Activated CD8-positive, alpha-beta memory T cell treated with anti-CD3 and anti-CD28 coated beads, Interleukin-2, amount 10 ng/mL, durations not matched to agents 7 days and 5 days (primary cell): ENCODE results near the gene ADGRD2. TPM values are rescaled to one million over a fixed set of nuclear protein-coding genes. Genes with fewer than 3 reads are reported as not detected.

ENCODE experiments used
- ATAC-seq: fragments of 150-1000 bp; cut with Tn5 transposase; one replicate; pipeline ENCODE4 v1.10.0; 2021; ENCODE audit warnings: moderate library complexity
- CTCF ChIA-PET: fragments of 350-600 bp; sonication (Branson Sonifier 250); formaldehyde crosslinking; loops from one replicate; lab custom pipeline; 2021; ENCODE audit warnings: antibody characterized with exemption; lab: Charles Lee
- DNase-seq: peaks from one replicate; pipeline ENCODE4 v3.0.0-alpha.2; 2020
- H3K27ac Mint-ChIP-seq: one replicate; pipeline ENCODE4 v1.8.0; 2021; ENCODE audit warnings: mild to moderate bottlenecking, mixed read lengths
- H3K27me3 Mint-ChIP-seq: one replicate; pipeline ENCODE4 v1.8.0; 2021; ENCODE audit warnings: mixed read lengths
- H3K36me3 Mint-ChIP-seq: one replicate; pipeline ENCODE4 v1.8.0; 2021; ENCODE audit warnings: mild to moderate bottlenecking, mixed read lengths
- H3K4me1 Mint-ChIP-seq: one replicate; pipeline ENCODE4 v1.8.0; 2021; ENCODE audit warnings: mixed read lengths
- H3K4me3 Mint-ChIP-seq: one replicate; pipeline ENCODE4 v1.8.0; 2021; ENCODE audit warnings: mild to moderate bottlenecking, moderate library complexity, mixed read lengths
- H3K9me3 Mint-ChIP-seq: one replicate; pipeline ENCODE4 v1.8.0; 2022; ENCODE audit warnings: low read depth, mixed read lengths
- total RNA-seq, 2 experiments: library from RNA; stranded (reverse); gene quantifications; one replicate each; pipeline ENCODE4 v1.2.3, GENCODE V29; 2021

Gene ADGRD2
- not detected for total RNA-seq

GRCh38 chr9:124450241-124450924 is at the start of gene ADGRD2:
Gene ADGRD2 (plus strand): TSS chr9:124450451. CDS start chr9:124451667, 1,216 bp downstream.
- Mint-ChIP-seq H3K27me3 (peaks cover 37% of the 10 kb centered on the region), H3K36me3 (no peaks in the 10 kb centered on the region), H3K4me1 (peaks cover 3% of the 10 kb centered on the region), H3K27ac (no peak within 1 kb of the TSS), H3K4me3 (no peak within 1 kb of the TSS), H3K9me3 (no peaks in the 10 kb centered on the region)
- DNase-seq = no peak
- no peak for ATAC-seq
- CTCF ChIA-PET = no interaction called here

DNA sequence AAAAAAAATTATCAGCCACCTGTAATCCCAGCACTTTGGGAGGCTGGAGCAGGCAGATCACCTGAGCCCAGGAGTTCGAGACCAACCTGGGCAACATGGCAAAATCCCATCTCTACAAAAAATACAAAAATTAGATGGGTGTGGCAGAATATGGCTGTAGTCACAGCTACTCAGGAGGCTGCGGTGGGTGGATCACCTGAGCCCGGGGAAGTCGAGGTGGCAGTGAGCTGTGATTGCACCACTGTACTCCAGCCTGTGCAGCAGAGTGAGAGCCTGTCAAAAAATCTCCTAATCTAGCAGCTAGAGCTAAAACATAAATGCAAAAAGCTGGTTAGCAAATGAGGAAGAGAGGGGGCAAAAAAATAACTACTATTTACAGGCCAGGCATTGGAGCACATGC is 47.0 kb upstream of the ADGRD2 start:
- CTCF ChIA-PET = interaction anchor here (1.1 kb wide), 1 partner anchor 278 kb away, joined by 3 read pairs; no protein-coding TSS in a partner anchor
- no peak overlapping the region for H3K4me3 Mint-ChIP-seq
- ATAC-seq (no peak), DNase-seq (no peak)
- H3K9me3 Mint-ChIP-seq = no peaks in the 10 kb centered on the region
- no peak overlapping the region for H3K27ac Mint-ChIP-seq
- H3K36me3 Mint-ChIP-seq = peaks cover 29% of the 10 kb centered on the region
- no peaks in the 10 kb centered on the region for H3K27me3 Mint-ChIP-seq
- no peaks in the 10 kb centered on the region for H3K4me1 Mint-ChIP-seq

DNA sequence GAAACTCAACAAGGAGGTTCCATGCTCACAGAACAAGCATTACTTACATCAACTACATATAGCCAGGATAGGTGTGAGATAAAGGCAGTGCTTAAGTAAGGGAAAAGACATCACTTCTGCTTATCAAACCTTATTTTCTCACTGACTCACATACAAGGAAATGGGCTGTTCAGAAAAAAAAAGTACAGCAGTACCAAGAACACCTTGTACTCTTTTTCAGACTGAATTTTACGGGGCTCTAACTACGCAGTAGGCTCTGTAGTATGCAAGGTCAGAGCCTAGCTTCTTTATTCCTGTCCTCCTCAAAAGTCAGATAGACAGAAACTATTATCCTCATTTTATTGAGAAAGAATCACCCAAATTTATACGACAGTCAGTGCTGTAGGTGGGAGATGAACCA is 40.8 kb upstream of the ADGRD2 start:
- no peak for ATAC-seq
- H3K36me3 Mint-ChIP-seq = peaks cover 57% of the 10 kb centered on the region
- CTCF ChIA-PET = interaction anchor here (1.1 to 2.3 kb wide), 3 partner anchors 10 to 45 kb away, joined by 5 to 10 read pairs (median 9); no protein-coding TSS in a partner anchor

DNA sequence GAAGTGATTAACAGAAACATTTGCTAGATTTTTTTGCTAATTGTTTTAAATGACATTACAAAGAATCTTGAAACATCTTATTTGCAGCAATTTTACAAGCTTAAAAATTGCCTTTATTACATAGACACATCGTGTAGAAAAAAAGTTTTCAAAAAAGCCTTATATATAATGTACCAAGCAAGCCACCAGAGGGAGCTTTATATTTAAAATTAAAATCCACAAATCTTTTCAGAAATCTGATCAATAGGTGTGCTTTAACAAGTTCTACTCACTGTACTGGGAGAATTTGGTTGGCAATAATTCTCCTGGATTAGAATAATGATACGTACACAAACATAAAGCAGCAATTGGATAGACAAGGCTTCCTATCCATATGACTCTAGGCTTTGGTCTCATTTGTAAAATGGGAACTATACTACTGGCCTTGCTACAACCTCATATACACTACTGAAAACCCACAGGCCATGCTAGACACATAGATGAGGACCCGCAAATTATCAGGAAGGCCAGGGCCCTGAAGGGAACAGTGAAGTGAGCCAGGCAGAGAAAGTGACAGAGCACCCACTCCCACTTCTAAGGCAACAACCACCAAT is 39.8 kb upstream of the ADGRD2 start:
- DNase-seq (no peak), ATAC-seq (no peak)
- peaks cover under 1% of the 10 kb centered on the region for H3K9me3 Mint-ChIP-seq
- peaks cover 55% of the 10 kb centered on the region for H3K36me3 Mint-ChIP-seq
- H3K27ac Mint-ChIP-seq = no peak overlapping the region
- H3K27me3 Mint-ChIP-seq = no peaks in the 10 kb centered on the region
- H3K4me3 Mint-ChIP-seq = no peak overlapping the region
- H3K4me1 Mint-ChIP-seq = peaks cover 34% of the 10 kb centered on the region
- CTCF ChIA-PET = interaction anchor here (0.7 to 2.3 kb wide), 6 partner anchors 9 to 1479 kb away, joined by 3 to 10 read pairs (median 6); no protein-coding TSS in a partner anchor

More for the DNA sequence above, 40.8 kb upstream of the ADGRD2 start:
- Mint-ChIP-seq H3K4me1 (peaks cover 31% of the 10 kb centered on the region), H3K9me3 (no peaks in the 10 kb centered on the region), H3K27me3 (no peaks in the 10 kb centered on the region), H3K4me3 (no peak overlapping the region), H3K27ac (no peak overlapping the region)
- no peak for DNase-seq

DNA sequence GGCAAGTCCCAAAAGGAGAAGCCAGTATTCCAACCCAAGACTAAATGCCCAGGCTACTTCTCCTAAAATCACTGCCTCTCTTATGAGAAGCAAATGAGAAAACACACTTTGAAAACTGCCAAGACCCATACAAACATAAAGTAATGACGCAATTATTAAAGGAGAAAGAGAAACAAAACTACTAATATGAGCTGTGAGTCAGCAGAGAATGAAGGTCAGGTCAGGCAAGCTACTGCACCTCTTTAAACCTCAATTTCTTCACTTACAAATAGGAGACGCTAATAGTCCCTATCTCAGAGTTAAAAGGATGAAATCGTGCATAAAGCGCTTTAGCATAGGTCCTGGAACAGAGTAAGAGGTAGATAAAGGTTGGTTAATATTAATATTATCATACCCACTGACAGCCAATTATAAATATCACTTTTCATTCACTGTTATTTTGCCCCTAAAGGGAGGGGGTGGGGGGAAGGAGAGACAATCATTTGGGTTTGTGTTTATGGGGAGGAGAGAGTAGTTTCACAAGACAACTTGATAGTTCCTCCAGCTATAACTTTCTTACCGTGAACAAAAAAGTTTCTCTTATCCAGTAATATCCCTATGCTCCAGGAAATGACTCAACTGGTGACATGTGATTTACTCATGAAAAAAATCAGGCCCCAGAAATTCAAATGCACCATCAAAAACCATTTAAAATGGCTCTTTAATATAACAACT is 38.6 kb upstream of the ADGRD2 start:
- Mint-ChIP-seq H3K9me3 (peaks cover 2% of the 10 kb centered on the region), H3K4me3 (no peak overlapping the region), H3K36me3 (peaks cover 49% of the 10 kb centered on the region), H3K27ac (no peak overlapping the region), H3K27me3 (no peaks in the 10 kb centered on the region), H3K4me1 (peaks cover 40% of the 10 kb centered on the region)
- DNase-seq = no peak
- no peak for ATAC-seq
- CTCF ChIA-PET = interaction anchor here (1.0 to 1.9 kb wide), 3 partner anchors 21 to 285 kb away, joined by 3 to 5 read pairs (median 3); no protein-coding TSS in a partner anchor

DNA sequence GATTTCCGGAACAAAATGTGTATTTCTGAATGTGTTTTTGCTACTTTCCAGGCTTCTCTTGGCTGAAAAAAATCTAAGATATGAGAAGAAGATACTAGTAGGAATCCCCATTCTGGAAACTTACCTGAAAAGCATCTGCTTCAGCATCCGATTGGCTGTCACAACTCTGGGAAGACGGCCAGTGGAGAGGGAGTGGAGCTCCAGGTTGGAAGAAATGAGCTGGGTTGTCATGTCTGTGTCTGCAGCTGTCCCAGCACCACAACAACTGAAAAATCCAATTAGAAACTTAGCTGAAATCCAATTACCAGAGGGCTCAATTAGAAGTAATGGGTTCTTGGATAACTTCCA is 38.0 kb upstream of the ADGRD2 start:
- peaks cover 40% of the 10 kb centered on the region for H3K4me1 Mint-ChIP-seq
- H3K36me3 Mint-ChIP-seq = peaks cover 47% of the 10 kb centered on the region
- no peak for ATAC-seq
- no peak overlapping the region for H3K4me3 Mint-ChIP-seq
- no peaks in the 10 kb centered on the region for H3K27me3 Mint-ChIP-seq
- CTCF ChIA-PET = interaction anchor here (1.6 kb wide), 1 partner anchor 285 kb away, joined by 3 read pairs; no protein-coding TSS in a partner anchor
- H3K27ac Mint-ChIP-seq = no peak overlapping the region
- DNase-seq = no peak
- H3K9me3 Mint-ChIP-seq = peaks cover 2% of the 10 kb centered on the region

GRCh38 chr9:124414612-124415011 is 35.6 kb upstream of the ADGRD2 start:
- DNase-seq = no peak
- H3K27ac Mint-ChIP-seq = peak overlapping the region; percentile 94
- H3K27me3 Mint-ChIP-seq = no peaks in the 10 kb centered on the region
- H3K36me3 Mint-ChIP-seq = peaks cover 35% of the 10 kb centered on the region
- peak overlapping the region; percentile 97 for H3K4me3 Mint-ChIP-seq
- no peak for ATAC-seq
- peaks cover 2% of the 10 kb centered on the region for H3K9me3 Mint-ChIP-seq
- H3K4me1 Mint-ChIP-seq = peaks cover 41% of the 10 kb centered on the region
- CTCF ChIA-PET = interaction anchor here (0.7 to 1.3 kb wide), 2 partner anchors 15 to 17 kb away, joined by 3 to 4 read pairs; no protein-coding TSS in a partner anchor

- H3K4me3 Mint-ChIP-seq = peak within 1 kb of the TSS; percentile 97
- H3K27me3 Mint-ChIP-seq = no peaks in the 10 kb centered on the region
- peak within 1 kb of the TSS; percentile 94 for H3K27ac Mint-ChIP-seq
- CTCF ChIA-PET = interaction anchor here (0.7 to 1.3 kb wide), 4 partner anchors 16 to 122 kb away, joined by 3 to 4 read pairs (median 4); no protein-coding TSS in a partner anchor
- peaks cover 35% of the 10 kb centered on the region for H3K36me3 Mint-ChIP-seq
- H3K9me3 Mint-ChIP-seq = peaks cover 2% of the 10 kb centered on the region
- DNase-seq (peak; percentile 98), ATAC-seq (peak; percentile 95)
- peaks cover 47% of the 10 kb centered on the region for H3K4me1 Mint-ChIP-seq
Observed at GRCh38 chr9:124415102-124415851, 35.0 kb upstream of the ADGRD2 start, which contains the start of gene PSMB7. Gene PSMB7 (minus strand): TSS chr9:124415442. CDS start chr9:124415425, 17 bp downstream.

- CTCF ChIA-PET = interaction anchor here (0.8 to 1.3 kb wide), 3 partner anchors 20 to 359 kb away, joined by 3 to 4 read pairs (median 3); no protein-coding TSS in a partner anchor
- Mint-ChIP-seq H3K36me3 (peaks cover 32% of the 10 kb centered on the region), H3K27ac (peak overlapping the region; percentile 94), H3K4me1 (peaks cover 48% of the 10 kb centered on the region), H3K4me3 (peak overlapping the region; percentile 97), H3K27me3 (no peaks in the 10 kb centered on the region), H3K9me3 (peaks cover 2% of the 10 kb centered on the region)
- DNase-seq (no peak), ATAC-seq (no peak)
Observed at GRCh38 chr9:124415852-124416484, 34.3 kb upstream of the ADGRD2 start.

DNA sequence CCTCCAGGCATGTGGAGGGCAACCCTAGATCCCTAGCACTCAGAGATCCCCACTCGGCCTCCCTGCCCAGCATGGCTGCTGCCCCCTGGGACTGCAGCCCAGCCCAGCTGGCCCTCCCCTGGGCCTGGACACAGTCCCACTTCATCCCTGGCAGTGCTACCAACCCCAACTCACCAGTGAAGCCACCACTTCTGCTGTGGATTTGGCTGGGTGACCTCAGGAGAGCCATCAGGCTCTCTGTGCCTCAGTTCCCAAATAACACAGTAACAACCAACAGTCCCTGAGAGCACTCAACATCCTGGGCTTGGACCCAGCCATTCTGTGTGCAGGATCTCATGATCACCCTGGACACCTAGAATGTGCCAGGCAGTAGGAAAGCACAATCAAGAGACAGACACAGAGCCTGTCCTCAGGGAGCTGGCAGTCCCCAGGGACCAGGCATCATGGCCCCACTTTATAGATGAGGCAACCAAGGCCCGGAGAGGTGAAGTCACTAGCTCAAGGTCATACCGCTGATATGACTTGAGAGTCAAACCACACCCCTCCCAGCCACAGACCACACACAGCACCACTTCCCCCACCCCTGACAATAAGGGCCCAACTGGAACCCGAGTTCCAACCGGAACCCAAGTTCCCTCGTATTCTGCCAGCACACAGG is 30.3 kb upstream of the ADGRD2 start:
- ATAC-seq (peak; percentile 4), DNase-seq (peak; percentile 72)
- Mint-ChIP-seq H3K9me3 (peaks cover 2% of the 10 kb centered on the region), H3K4me3 (no peak overlapping the region), H3K36me3 (peaks cover 4% of the 10 kb centered on the region), H3K4me1 (peaks cover 26% of the 10 kb centered on the region), H3K27ac (peak overlapping the region; percentile 8), H3K27me3 (peaks cover 6% of the 10 kb centered on the region)
- CTCF ChIA-PET = interaction anchor here (0.9 to 4.9 kb wide), 10 partner anchors 10 to 117 kb away, joined by 3 to 54 read pairs (median 4); no protein-coding TSS in a partner anchor

DNA sequence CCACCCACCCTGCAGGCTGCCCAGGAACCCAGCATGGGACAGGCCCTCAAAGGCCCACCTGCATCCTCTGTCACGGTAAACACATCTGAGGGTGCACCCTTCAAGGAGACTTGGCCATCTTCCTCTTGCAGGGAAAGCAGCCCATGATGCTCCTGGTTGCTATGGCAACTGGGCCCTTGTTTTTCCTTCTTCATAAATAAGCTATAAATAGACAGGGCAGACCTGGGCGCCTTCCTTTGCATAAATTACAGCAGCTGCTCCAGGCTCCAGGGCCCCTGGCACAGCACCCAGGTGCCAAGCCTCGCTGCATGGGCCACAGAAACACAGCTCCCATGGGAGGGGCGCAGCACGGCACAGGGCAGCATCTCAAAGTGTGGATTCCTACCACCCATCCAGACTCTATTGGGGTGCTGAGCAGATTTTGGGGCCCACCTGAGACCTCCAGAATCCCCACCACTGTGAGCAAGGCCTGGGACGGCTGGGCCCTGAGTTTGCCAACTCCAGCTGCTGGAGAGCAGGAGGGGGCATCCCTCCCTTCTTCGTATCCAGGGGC is 29.2 kb upstream of the ADGRD2 start:
- DNase-seq (no peak), ATAC-seq (no peak)
- H3K9me3 Mint-ChIP-seq = no peaks in the 10 kb centered on the region
- no peak overlapping the region for H3K27ac Mint-ChIP-seq
- no peaks in the 10 kb centered on the region for H3K36me3 Mint-ChIP-seq
- CTCF ChIA-PET = interaction anchor here (0.5 to 4.9 kb wide), 6 partner anchors 11 to 1172 kb away, joined by 3 to 54 read pairs (median 4); no protein-coding TSS in a partner anchor
- H3K27me3 Mint-ChIP-seq = peaks cover 6% of the 10 kb centered on the region
- no peak overlapping the region for H3K4me3 Mint-ChIP-seq
- peaks cover 18% of the 10 kb centered on the region for H3K4me1 Mint-ChIP-seq
